HG03571 (cell line): ENCODE measurements around the gene ETV4.

Source experiments
- ATAC-seq: cut with Tn5 transposase; IDR thresholded peaks from one replicate; pipeline ENCODE4 v1.9.1; 2021; ENCODE audit not compliant: unreplicated experiment

Gene ETV4

DNA sequence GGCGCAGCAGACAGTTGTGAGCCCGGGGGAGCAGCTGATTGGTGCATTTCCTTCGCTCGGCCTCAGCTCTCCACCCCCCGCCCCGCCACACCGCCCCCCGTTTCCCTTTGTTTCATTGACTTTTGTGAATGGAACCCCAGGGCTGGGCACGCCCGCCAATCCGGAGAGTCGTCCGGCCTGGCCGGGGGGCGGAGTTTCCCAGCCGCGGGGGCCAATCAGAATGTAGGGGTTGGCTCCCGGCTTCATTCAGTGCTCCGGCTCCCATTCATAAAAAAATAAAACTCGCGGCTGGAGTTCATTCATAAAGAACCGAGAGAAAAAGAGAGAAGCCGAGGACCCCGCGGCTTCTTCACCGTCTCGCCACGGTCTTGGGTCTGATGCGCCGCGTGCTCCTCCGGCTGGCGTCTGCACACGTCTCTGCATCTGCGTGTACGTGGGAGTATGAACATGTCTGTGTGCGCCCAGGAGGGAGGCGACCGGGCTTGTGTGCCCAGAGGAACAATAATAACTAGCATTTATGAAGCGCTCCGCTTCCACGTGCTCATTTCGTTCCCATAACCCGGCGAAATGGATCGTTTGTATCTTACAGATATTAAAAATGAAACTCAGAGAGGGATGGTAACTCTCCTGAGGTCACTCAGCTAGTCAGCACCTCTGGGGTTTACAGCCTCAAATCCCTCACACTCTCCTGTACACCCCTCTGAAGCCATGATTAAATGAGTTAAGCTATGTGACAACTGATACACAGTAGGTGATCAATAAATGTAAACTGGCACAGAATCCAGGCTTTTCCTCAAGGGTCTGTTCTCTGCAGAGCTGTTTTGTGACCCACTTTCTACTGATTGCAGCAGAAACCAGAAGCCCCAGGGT is at the start of gene ETV4:
ETV4 (minus strand) TSS at position 22 of the 870 bp plus-strand sequence. CDS start 723 bp downstream, outside the sequence.
- ATAC-seq, result peak; percentile 71

DNA sequence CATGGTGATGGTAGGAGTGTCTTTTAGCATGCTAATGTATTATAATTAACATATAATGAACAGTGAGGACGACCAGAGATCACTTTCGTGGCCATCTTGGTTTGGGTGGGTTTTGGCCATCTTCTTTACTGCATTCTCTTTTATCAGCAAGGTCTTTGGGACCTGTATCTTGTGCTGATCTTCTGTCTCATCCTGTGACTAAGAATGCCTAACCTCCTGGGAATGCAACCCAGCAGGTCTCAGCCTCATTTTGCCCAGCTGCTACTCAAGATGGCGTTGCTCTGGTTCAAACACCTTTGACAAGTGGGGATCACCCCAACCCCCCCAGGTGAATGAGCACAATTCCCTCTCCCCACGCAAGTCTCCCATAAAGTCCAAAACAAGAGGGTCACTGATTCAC is 49.3 kb upstream of the ETV4 start:
- no peak for ATAC-seq

DNA sequence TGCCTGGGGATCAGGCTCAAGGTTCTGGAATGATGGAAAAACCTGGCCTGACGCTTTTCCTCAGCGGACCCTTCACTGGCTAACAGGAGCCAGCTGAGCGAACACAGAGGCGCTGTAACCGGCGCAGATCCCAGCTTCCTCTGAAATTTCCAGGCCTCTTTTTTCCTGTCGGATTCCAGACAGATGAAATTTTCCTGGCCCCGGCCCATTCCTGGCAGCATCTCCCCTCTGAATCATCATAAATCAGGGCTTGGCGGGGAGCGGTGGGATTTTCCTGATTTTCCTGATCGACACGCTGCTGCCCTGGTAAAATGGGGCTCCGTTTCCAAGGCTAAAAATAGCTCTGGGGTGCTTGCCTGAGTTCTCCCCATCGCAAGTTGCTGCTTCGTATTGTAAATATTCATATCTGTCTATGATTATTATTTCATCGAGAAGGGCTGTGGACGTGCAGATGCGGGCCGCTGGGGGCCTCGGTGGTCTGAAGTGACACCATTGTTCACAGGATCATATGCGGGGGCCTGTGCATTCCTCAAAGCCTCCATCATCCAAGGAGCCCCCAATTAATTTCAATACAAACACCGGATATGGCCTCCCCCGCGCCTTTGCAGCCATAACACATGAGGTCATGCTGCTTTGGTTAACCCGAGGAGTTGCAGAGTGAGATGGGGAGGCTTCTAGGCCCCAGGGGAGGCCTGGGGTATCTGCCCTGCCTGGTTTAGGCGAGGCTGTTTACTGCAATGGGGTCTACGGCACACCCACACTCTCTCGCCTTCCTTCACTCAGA is 45.8 kb upstream of the ETV4 start:
- ATAC-seq, result no peak

DNA sequence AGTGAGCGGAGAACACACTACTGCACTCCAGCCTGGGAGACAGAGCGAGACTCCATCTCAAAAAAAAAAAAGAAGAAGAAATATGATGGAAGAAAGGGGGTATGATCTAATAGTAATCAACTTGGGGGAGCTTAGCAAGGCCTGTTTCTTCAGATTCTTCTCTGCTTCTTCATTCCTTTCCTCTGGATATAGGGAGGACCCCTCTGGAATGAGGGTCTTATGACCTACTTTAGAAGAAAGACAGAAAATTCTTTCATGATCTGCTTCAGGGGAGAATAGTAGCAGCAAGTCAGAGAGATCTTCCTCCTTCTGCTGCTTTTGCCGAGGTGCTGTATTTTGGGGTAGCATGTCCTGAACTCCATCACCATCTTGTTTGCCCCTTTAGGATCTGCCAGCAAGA is 44.9 kb upstream of the ETV4 start:
- ATAC-seq, result no peak

DNA sequence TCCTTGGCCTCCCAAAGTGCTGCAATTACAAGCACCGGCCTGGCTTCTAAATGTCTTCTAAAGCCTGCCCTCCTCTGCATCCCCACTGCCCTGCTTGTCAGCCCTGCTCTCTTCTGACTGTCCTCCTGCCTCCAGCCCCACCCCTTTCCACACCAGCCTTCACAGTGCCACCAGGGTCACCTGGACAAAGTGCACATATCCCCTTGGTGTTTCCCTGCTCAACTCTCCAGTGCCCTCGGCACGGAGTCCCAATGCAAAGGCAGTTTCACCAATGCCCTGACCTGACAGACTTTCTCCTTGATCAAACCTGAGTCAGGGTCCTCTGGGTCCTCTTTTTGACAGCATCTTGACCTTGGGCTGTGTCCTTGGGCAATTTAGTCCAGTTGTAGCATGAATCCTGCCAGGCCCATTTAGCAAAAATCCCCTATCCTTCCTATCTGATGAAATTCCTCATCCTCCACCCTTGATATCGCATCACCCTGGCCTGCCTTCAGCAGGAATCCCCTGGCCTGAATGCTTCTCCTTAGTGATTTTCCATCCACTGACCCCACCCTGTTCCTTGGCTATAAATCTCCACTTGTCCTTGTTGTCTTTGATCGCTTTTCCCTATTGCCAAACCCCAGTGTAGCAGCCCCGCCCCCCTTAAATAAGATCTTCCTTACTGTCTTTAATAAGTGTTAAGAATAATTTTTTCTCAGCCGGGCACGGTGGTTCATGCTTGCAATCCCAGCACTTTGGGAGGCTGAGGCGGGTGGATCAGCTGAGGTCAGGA is 42.7 kb upstream of the ETV4 start:
- ATAC-seq, result no peak

DNA sequence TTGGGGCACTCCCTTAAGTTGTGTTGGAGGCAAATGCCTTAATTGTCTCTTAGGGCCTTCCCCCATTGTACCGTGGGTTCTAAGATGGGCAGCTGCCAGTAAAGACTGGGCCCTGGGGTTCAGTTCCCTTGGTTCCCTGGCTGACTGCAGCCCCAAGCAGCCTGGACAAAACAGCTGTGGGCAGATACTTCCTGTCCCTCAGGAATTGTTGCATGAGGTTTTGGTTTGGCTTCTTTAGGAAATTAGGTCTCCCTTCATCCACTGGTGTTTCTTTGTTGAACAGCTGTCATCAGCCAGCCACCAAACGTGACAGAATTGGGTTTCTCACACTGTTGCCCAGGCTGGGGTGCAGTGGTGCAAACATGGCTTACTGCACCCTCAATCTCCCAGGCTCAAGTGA is 42.0 kb upstream of the ETV4 start:
- ATAC-seq, result no peak

DNA sequence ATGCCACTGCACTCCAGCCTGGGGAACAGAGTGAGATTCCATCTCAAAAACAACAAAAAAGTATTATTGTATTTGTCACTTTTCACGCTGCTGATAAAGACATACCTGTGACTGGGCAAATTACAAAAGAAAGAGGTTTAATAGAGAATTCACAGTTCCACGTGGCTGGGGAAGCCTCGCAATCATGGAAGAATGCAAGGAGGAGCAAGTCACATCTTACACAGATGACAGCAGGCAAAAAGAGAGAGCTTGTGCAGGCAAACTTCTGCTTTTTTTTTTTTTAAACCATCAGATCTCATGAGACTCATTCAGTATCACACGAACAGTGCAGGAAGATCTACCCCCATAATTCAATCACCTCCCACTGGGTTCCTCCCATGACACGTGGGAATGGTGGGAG is 41.5 kb upstream of the ETV4 start:
- ATAC-seq, result no peak

DNA sequence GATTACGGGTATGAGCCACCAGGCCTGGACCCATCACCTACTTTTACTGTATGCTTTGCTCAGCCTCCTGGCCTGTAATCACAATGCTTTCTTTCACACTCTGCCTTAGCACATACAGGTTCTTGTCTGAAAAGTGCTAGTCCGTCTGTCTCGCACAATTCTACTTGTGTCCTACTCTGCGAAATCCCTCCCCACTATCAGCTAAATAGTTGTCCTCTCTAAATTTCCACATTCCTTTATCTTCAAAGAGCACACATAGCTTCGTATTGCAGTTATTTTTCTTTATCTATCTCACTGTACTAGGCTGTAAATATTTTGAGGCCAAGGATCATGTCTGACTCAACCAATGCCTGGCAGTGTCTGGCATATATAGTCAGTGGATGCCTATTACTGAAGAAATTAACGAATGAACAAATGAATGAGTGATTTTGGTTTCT is 38.5 kb upstream of the ETV4 start:
- no peak for ATAC-seq

DNA sequence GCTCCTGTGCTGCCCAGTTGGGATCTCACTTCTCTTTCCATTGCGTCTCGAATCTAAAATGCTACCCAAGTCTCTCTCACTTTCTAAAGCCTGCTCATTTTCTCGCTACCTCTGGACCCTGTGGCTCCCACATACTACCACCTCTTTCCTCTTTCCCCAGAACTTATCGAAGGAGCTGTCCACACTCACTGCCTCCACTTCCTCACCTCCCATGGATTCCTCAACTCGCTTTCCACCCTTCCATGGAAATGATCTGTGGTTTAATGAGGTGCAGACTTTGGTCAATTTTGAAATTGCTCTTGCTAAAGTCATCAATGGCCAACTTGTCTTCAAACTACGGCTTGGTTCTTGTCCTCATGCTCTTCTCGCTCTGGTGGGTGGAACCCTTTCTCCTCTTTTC is 37.2 kb upstream of the ETV4 start:
- ATAC-seq, result no peak

DNA sequence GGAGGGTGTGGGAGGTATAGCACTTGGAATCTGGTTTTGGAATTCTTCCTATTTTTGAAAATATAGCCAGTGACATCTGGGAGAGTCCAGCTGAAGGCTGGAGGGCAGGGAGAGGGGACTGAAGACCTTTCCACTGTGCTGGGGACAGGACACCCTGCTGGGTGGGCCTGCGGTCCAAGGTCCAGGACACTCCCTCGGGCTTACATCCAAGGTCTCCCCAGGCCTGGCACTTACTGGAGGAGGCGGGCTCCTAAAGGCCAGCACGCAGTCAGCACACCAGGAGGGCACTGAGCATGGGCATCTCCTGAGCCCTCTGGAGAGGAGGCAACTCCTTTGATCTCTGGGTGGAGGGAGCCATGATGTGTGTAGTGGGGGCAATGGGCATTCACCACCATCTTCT is 35.5 kb upstream of the ETV4 start:
- no peak for ATAC-seq

DNA sequence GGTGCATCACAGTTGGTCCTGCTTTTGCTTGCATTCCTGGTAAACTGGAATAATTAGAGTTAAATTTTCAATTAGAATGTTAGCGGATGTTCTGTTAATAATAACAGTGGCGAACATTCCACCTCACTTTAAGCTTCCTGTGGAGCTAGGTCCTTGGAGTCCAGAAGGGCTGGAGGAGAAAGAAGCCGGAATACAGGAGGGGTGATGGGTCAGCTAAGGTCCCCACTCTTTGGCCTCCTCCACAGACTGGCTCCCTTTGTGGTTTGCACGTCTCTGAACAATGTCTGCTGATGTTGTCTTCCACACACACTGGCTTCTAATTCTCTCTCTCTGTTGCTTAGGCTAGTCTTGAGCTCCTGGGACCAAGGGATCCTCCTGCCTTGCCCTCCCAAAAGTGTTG is 35.0 kb upstream of the ETV4 start:
- ATAC-seq, result no peak

DNA sequence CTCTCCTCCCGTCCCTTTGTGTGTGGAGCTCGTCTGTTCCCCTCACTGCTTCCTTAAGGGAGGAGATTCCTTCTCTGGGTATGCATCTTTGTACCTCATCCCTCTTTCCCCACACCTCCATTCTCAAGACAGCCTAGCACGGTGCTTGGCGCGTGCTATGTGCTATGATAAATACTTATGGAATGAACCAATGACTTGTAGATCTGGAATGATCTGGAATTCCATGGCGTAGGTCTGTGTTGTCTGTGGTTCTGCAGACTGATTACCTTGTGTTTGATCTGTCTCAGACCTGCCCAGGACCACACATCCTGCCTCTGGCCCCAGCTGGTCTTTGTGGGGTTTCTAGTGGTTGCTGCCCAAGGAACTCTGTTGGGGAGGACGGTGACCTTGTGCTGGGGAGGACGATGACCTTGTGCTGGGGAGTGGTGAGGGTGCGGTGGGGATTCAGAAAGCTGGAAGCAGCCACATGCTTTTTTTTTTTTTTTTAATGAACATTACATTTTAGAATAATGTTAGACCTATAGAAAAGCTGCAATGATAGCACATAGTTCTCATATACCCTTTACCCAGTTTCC is 33.5 kb upstream of the ETV4 start:
- no peak for ATAC-seq

DNA sequence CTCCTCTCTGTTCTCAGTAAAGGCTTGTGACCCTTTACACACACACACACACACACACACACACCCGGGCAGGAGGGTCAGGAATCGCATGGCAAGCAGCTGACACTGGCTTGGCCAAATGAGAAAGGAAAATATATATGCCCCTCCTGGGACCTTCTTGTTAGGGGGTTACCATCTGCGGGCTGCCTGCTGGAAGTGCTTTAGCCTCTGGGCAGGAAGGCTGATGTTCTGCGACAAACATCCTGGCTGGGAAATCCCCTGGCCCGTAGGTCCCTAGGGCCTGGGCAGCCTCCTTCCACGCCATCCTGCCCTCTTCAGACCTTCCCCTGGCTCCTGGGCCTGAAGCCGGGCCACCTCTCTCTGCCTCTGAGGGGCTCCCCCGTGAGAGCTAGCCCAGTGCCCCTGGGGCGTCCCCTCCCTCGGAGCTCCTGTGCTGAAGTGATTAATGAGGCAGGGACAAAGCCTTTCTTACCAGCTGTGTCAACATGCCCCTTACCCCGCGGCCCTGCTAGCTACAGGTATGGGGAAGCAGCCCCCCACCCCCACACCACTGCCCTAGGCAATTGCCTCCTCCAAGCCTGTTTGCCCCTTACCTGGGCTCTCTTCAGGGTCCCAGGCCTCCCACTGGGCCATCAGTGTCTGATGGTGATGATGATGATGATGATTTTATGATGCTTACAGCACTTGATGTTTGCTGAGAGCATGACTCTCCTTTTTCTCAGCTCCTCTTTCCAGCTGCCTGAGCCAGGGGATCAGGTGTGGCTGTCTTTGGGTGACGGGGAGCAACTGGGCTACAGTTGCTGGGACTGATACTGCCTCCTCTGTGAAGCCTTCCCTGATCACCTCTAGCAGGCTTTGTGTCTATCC is 32.8 kb upstream of the ETV4 start:
- no peak for ATAC-seq

DNA sequence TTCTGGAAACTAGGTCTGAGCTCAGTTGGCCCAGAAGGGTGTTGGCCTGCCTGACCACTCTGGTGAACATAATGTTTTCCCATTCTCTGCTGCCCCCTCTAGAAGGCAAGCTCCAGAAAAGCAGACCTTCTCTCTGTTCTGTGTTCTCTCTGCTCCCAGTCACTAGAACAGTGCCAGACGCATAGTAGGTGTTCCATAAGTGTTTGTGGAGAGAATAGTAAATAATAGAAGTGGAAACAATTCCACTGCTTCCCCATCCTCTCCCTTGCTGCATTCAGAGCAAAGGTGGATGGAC is 32.2 kb upstream of the ETV4 start:
- ATAC-seq, result no peak

DNA sequence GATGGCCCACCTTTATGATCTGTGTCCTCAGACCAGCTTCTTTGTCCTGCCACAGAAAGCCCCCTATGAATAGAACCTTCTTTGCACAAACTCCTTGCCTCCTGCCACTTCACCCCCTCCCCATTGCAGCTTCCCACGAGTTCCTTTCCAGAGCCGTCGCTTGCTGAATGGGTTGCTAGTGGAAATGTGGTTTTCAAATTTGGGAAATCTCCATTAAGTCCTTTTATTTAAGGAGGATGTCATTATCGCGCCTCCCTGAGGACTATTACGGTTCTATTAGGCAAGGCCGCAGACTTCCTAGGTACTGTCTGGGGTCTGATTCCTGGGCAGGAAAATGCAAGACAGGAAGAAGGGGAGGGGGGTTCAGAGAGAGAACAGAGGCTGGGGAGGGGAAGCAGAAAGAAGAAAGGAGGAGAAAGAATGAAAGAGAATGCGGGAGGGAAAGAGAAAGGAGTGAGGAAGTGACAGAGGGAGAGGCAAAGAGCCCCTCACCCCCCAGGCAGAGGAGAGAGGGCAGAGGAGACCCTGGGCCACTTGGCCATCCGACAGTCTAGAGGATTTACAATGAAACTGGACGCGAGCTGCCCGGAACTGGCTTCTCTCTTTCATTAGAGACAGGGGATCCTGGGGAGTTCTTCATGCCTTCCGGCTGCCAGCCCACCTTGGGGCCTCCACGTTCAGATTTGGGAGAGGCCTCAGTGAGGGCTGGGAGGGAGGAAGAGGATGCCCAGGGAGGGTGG is 31.7 kb upstream of the ETV4 start:
- ATAC-seq, result no peak

DNA sequence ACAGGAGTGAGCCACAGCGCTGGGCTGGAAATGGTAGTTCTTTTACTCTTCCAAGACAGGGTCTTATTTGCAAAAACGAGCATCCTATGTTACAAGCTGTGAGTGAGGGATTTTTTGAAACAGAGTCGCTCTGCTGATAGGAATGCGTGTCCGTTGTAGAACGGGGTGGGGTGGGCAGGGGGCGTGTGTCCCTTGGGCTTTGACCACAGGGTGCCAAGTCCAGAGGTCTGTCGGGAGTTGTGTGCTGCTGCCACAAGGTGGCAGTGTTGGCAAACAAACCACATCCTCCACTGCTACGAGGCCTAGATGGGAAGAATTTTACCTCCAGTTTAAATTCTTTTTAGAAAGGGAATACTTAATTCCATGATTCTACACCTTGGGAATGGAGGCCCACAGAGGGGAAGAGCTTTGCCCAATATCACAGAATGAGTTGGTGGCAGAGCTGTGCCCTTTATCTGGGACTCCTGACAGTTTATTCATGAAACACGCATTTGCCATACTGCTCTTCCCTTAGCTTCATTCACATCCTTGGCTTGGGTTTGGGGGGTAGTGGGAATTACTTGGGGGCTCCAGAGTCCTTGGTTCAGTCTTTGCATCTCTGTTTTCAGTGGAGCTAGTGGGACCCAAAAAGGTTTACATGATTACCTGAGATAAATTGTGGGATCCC is 30.6 kb upstream of the ETV4 start:
- ATAC-seq, result no peak

DNA sequence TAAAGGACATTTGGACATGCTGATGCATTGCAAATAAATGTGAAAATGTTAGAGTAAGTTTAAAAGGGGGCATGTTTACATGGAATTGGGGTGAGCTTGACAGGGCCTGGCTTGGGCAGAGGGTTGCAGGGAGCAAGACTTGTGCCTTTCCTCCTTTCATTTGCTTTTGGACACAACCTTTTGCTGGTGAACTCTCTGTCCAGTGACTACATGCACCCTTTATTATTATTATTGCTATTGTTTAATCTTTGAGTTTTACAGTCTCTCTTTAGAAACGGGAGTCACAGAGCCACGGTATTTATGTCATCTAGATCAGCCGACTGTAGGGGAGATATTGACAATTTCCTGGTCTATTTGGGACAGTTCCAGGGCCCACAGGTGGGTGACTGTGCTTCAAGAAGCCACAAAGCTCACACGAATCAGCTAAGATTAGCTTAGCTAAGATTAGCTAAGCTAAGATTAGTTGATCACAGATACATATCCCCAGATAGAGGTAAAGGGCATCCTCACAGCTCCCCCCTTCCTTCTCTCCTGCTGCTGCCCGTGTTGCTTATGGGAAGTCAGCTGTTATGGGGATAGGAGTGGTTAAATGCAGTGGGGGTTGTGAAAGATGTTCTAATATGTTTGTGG is 28.9 kb upstream of the ETV4 start:
- no peak for ATAC-seq

DNA sequence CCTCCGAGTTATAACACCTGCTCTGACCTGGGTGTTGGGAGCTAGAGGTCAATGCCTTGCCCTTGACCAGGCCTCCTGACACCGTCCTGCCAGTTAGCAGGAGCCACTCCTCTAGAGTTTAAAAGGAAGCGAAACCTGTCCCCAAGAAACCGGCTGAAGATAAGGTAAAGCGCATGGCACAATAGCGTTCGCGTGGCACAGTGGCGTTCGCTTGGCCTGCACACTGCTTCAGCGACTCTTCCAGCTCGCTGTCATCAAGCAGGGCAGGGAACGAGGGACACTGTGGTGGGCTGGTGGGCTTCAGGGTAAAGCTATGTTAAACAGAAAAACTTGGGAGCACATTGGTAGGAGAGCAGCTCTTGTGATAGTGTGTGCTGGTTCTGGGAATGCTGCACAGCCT is 28.2 kb upstream of the ETV4 start:
- no peak for ATAC-seq
